Activated CD4-positive, alpha-beta T cell treated with anti-CD3 and anti-CD28 coated beads, Interleukin-10, Interleukin-2, amounts not matched to agents 100 ng/mL and 50 ng/mL, durations not matched to agents 16 hours and 8 hours (primary cell): Measurements from ENCODE around the gene PTCD2.
"Not testable (repeated sequence)": the region's sequence is repeated elsewhere in the genome, so short reads cannot be mapped to it uniquely, and the experiment has no call there.

Experiments used
- DNase-seq: peaks from one replicate; pipeline ENCODE4 v3.0.0-alpha.2; 2020

The PTCD2 gene

DNA sequence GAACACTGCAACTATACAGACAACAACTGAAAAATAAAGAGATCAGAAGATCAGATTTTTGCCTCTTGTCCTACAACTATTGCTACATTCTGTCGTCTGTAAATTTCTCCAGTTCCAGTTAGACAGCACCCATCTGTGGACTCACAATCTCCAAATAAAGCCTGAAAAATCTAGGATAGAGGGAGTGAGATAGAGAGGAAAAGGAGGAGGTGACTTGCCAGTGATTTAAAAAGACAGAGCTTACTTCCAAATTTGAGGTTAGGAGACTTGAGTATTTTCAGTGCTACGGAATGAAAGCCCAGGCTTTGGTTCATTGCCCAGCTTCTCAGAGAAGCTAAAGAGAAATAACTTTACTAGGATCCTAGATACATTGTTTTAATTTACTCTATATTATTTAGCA lies 63.6 kb downstream of the PTCD2 start:
- DNase-seq = no peak

DNA sequence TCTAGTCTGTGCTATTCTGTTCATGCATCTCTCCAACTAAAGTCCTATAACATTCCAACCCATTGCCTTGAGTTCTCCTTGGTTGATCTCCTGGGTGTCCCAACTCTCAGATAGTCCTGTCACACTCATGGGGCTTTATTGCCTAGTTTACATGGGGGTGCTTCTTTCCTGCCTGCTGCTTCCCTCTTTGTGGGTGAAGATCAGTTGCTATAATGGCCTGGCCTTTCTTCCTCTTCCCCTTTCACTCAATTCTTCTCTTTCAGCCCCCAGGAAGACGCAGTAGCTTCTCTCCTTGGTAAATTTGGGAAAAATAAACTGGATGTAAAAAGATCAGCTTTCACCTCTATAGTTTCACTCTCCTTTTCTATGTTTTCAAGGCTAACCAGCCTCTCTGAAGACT lies 66.5 kb downstream of the PTCD2 start:
- DNase-seq = no peak

DNA sequence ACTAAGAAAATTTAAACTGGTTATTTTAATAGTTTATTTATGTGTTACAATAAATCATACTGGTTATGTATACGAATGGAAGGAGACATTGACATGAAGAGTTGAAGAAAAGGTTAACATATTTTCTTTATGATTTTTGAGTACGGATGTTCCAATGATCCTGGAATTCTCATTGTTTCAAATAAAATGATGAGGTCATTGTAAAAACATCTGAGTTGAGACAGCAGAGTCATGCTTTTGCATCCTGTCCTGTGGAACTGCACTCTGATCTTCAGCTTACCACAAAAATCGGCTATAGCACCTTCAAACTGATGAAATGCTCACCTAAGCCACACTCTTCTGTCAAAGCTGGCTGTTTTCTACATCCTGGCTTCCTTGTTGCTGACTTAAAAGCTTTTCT lies 67.8 kb downstream of the PTCD2 start:
- DNase-seq = no peak

DNA sequence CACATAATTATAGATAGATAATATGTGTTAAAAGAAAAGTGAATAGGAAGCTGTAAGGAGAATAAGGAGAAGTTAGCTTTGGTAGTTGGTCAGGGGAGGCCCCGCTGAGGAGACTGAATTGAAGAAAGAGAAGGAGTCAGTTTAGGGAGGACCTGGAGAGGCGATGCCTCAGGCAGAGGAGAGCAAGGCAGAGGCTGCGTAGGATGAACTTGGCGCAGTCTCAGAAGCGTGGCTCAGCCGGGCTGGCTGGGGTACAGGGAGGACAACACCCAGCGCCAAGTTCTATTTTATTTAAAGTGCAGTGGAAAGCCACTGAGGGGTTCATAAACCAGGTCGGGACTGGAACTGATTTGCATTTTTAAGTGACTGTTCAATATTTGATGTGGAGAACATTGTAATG lies 68.5 kb downstream of the PTCD2 start:
- DNase-seq = no peak

- DNase-seq = no peak
These were observed 70.7 kb downstream of the PTCD2 start for GRCh38 chr5:72390836-72391235.

GRCh38 chr5:72392326-72392733 lies 72.2 kb downstream of the PTCD2 start:
- no peak for DNase-seq

DNA sequence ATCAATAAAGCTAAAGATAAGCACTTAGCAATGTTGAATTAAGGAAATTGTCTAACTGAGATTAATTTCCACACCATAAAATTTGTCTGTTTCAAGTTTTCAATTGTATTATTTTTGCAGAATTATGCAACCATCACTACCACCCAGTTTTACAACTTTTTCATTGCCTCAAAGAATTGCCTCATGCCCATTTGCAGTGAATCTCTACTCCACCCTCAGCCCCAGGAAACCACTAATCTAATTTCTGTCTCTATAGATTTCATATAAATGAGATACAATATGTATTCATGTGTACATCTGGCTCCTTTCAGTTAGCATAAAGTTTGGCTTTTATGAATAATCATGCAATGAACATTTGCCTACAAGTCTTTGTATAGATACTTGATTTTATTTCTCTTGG lies 72.9 kb downstream of the PTCD2 start:
- no peak for DNase-seq

- DNase-seq = no peak
These were observed 74.5 kb downstream of the PTCD2 start for GRCh38 chr5:72394688-72395087.

DNA sequence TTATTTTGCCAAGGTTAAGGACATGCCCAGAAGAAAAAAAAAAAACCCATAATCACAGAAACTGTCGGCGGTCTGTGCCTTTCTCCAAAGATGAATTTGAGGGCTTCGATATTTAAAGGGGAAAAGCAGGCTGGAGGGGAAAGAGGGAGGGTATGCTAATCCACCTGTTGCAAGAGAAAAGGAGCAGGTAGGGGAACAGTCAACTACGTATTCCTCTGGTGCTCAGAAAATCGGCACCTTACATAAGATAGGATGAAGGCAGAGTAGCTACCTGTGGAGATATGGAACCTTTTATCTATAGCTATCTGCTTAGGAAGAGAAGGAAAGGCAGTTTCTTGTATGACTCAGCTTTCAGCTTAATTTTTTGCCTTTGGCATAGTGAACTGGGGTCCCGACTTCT lies 77.7 kb downstream of the PTCD2 start:
- no peak for DNase-seq

DNA sequence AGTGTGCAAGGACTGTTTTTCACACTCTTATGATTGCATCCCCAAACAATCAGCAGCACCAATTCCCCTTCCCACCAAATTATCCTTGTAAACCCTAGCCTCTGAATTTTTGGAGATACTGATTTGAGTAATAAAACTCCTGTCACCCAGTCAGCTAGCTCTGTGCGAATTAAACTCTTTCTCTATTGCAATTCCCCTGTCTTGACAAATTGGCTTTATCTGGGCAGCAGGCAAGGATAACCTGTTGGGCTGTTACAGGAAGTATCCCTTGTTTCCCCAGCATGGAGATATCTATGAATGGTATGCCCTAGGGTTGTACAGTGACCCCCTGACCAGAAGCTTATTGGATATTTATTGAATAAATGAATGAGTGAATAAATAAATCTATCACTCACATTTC lies 80.8 kb downstream of the PTCD2 start:
- no peak for DNase-seq

GRCh38 chr5:72402381-72402890 lies 82.3 kb downstream of the PTCD2 start:
- DNase-seq = no peak

- DNase-seq = no peak
These were observed 82.9 kb downstream of the PTCD2 start for GRCh38 chr5:72402959-72403628.

- not testable (repeated sequence) for DNase-seq
These were observed 84.6 kb downstream of the PTCD2 start for GRCh38 chr5:72404771-72405170.

DNA sequence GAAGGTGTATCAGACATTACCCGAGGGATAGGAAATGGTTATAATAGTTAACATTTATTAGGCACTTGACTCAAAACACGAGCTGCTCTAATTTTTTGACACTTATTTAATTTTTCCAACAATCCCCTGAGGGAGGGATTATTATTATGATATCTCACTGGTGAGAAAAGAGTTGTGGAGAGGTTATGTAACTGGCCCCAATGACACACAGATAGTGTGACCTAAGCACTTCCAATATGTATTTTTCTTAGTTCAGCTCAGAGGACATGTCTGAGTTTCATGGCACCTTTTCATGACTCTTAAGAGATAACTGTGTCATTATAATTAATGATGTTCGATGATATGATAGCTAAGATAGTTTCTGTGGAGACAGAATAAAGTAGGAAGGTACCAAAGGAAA lies 86.9 kb downstream of the PTCD2 start:
- DNase-seq = no peak

- DNase-seq = no peak
These were observed 87.4 kb downstream of the PTCD2 start for GRCh38 chr5:72407541-72407940.

DNA sequence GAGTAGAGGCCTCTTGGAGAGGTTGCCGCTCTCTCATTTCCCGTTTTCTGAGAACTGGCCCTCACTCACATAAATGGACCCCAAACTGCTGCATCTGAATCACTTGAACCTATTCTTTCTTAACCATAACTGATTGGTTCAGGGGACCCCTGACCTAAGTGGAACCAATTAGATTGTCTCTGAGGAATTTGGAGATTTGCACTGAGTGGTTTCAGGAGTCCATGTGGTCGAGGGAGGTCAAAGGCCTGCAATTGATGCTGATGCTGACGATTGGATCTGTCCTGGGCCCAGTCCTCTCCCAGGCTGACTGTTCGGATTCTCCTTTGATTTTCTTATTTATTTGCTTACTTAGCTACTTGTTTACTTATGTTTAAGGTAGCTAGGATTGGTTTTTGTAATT lies 88.0 kb downstream of the PTCD2 start:
- no peak for DNase-seq

DNA sequence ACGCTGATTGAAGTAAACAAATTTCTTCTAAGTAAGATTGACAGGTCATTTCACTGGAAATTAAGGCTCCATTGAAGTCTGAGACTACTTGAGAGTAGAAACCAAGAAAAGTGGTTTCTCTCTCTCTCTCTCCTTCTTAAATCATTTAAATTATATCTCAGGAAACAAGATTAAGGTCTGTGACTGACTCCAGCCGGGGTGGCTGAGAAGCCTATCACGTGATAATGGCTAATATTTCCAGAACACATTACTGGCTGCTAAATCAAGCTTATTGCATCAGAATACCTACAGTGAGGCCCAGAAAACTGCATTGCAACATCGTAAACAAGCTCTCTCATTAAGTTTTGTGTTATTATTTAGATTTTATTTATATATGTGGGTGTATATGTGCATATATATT lies 88.4 kb downstream of the PTCD2 start:
- no peak for DNase-seq

DNA sequence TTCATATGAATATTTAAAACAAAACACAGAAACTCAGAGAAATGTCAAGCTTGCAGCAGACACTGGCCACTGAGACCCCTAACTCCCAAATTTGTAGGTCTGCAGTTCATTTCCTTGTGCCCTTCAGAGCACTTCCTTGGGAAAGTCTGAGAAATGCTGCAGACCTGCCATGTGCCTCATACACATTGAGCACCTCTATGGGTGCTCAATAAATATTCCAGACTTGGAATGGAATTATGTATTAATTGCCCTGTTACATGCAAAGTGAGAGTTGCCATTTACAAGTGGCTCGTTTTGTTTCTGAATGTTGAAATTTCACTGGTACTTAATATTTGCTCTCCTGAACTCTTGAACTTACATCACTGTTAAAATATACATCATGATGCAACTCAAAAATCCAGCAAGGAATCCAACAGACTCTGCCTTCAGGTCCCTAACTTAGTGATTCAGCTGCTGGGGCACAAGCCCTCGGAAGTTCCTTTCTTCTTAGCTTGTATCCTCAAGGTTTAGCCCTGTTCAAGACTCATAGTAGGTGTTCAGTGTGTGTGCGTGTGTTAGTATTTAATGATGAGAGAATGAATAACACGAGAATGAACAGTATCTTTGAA lies 90.6 kb downstream of the PTCD2 start:
- no peak for DNase-seq

DNA sequence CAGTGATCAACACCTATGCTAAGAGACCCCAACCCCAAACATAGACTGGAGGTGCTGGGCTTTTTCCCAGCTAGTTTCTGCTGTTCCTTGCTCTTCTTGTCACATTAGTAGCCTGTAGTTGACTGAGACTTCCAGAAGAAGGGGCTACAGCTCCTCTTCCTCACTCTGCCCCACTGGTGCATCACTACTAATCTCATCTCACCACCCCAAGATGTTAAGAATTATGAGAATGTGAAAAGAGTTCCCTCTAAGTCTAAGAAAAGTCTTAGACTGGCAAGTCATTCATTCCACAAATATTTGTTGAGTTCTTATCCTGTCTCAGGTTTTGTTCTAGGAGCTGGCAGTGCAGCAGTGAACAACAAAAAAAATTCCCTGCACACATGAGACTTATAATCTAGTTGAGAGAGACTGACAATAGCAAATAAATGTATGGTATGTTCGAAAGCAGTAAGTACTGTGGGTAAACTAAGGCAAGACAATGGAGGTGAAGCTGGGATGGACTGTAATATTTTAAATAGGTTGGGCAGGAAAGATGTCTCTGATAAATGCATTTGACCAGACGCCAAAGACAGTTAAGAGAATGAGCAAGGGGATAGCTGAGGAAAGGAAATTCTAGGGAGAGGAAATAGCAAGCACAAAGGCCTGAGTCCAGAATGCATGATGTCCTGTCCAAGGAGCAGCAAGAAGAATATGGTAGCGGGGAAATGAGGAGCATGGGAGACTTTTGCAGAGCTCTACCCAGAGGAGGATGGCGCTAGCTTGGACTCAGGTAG lies 92.3 kb downstream of the PTCD2 start:
- DNase-seq = no peak

DNA sequence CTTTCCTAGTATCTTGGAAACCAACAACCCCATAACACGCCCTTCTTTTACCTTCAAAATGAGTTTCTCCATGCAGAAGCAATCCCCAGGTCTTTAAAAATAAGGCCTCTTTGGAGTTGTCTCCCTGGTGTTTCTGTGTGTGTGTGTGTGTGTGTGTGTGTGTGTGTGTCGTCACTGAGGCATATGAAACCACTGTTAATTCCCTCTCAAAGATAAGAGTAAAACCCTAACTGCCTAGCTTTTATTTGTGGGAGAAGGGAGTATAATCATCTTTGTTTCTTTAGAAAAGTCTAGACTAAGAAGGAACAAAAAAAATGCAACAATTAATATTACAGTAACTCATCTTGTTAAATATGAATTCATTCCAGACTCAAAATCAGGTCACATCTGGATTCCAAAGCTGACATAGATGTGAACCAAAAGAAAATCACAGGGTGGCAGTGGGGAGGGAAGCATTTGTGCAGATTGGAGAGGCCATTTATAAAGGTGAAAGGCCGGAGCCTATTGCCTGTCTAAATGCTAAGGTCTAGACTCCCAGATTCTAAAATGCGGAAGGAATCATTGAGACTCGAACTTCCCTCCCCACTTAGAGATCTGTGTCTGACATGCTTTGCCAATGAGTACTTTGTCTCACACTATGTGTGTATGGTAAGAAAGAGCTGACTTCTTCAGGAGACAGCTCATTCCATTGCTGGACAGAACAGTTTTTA lies 95.6 kb downstream of the PTCD2 start:
- no peak for DNase-seq

GRCh38 chr5:72417333-72418062 lies 97.3 kb downstream of the PTCD2 start:
- DNase-seq = no peak
